ENCODE results near the gene ARHGAP15. TPM values are rescaled to one million over a fixed set of nuclear protein-coding genes. Genes with fewer than 3 reads are reported as not detected.

ARHGAP15 gene
- total RNA-seq, 1 experiment from 2014 or later: not detected

DNA sequence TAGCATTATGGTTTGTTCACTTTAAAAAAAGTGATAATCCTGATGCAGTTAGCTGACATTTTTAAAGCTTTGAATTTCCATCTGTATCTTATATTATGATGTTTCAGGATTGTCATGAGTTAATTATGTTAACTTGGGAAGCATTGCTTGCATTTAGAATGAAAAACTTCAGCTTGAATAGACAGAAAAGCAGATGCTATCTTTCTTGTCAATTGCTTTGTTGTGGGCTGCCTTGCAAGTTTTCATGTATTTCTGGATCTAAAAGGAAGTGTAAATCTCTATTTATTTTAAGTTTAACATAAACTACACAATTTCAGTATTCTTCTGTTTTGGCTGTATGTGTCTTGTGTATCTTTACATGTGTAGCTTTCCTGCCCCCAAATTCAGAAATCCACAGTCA, 479.5 kb downstream of the ARHGAP15 start:
- no peaks in the 10 kb centered on the region for H3K36me3 ChIP-seq (ENCODE audit: low read depth)
- no peaks in the 10 kb centered on the region for H3K4me1 ChIP-seq (replicated peaks; ENCODE audit: insufficient read depth)
- intact Hi-C loops (cut with micrococcal nuclease; ENCODE audit: unreplicated experiment): no loop called here
- H3K79me2 ChIP-seq (ENCODE audit: low read depth): no peaks in the 10 kb centered on the region
- H3K4me2 ChIP-seq: no peak overlapping the region
- no peak for DNase-seq
- ChIA-PET CTCF (no interaction called here), POLR2A (ENCODE audit: unreplicated experiment) (no interaction called here)
- no peaks in the 10 kb centered on the region for H3K9me3 ChIP-seq (ENCODE audit: insufficient read depth, low read depth)
- H2AFZ ChIP-seq: no peak overlapping the region
- no peaks in the 10 kb centered on the region for H4K20me1 ChIP-seq (ENCODE audit: insufficient read depth)
- H3K27me3 ChIP-seq (ENCODE audit: insufficient read depth, low read depth): no peaks in the 10 kb centered on the region
- no peaks in the 10 kb centered on the region for H3K9me2 ChIP-seq (ENCODE audit: insufficient read depth)
- no peaks in the 10 kb centered on the region for H3F3A ChIP-seq (ENCODE audit: insufficient read depth, low read depth)
- H3K4me3 ChIP-seq: no peak overlapping the region
- no TSS peak for BruUV-seq (replicated peaks)
- no peak overlapping the region for H3K27ac ChIP-seq
- TF ChIP-seq, protein P1, sequence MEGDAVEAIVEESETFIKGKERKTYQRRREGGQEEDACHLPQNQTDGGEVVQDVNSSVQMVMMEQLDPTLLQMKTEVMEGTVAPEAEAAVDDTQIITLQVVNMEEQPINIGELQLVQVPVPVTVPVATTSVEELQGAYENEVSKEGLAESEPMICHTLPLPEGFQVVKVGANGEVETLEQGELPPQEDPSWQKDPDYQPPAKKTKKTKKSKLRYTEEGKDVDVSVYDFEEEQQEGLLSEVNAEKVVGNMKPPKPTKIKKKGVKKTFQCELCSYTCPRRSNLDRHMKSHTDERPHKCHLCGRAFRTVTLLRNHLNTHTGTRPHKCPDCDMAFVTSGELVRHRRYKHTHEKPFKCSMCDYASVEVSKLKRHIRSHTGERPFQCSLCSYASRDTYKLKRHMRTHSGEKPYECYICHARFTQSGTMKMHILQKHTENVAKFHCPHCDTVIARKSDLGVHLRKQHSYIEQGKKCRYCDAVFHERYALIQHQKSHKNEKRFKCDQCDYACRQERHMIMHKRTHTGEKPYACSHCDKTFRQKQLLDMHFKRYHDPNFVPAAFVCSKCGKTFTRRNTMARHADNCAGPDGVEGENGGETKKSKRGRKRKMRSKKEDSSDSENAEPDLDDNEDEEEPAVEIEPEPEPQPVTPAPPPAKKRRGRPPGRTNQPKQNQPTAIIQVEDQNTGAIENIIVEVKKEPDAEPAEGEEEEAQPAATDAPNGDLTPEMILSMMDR (conservative IDR thresholded peaks at IDR 0.05): no peak
- no peak for TF ChIP-seq EZH2 (IDR thresholded peaks at IDR 0.05; ENCODE audit: low read depth)

DNA sequence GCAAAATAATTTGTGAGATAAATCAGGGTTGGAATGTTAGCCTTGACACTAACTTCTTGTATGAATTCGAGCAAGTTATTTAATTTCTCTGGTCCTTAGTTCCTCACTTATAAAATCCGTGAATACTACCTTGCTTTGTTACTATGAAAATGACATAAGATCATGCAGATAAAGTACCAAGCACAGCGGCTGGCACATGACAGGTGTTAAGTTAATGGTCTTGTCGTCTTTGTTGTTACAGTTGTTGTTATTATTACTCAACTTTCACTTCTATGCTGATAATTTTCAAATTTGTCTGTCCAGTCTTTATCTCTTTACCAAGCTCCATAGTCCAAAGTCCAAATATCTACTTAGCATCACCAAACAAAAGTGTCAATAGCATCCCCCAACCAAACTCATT, 482.1 kb downstream of the ARHGAP15 start:
- no peaks in the 10 kb centered on the region for H3K4me1 ChIP-seq (replicated peaks; ENCODE audit: insufficient read depth)
- intact Hi-C loops (cut with micrococcal nuclease; ENCODE audit: unreplicated experiment): no loop called here
- H3K4me2 ChIP-seq: no peak overlapping the region
- TF ChIP-seq, protein P1 (conservative IDR thresholded peaks at IDR 0.05): no peak
- no peak for TF ChIP-seq EZH2 (IDR thresholded peaks at IDR 0.05; ENCODE audit: low read depth)
- no peak overlapping the region for H3K27ac ChIP-seq
- H3K79me2 ChIP-seq (ENCODE audit: low read depth): no peaks in the 10 kb centered on the region
- no peak overlapping the region for H3K4me3 ChIP-seq
- no TSS peak for BruUV-seq (replicated peaks)
- H3K9me2 ChIP-seq (ENCODE audit: insufficient read depth): no peaks in the 10 kb centered on the region
- H3F3A ChIP-seq (ENCODE audit: insufficient read depth, low read depth): no peaks in the 10 kb centered on the region
- no peaks in the 10 kb centered on the region for H3K27me3 ChIP-seq (ENCODE audit: insufficient read depth, low read depth)
- no peaks in the 10 kb centered on the region for H4K20me1 ChIP-seq (ENCODE audit: insufficient read depth)
- H2AFZ ChIP-seq: no peak overlapping the region
- DNase-seq: no peak
- ChIA-PET POLR2A (ENCODE audit: unreplicated experiment) (no interaction called here), CTCF (no interaction called here)
- H3K36me3 ChIP-seq (ENCODE audit: low read depth): no peaks in the 10 kb centered on the region
- H3K9me3 ChIP-seq (ENCODE audit: insufficient read depth, low read depth): no peaks in the 10 kb centered on the region

GRCh38 chr2:143615562-143615961, 486.3 kb downstream of the ARHGAP15 start:
- H3K4me3 ChIP-seq: no peak overlapping the region
- no peaks in the 10 kb centered on the region for H3F3A ChIP-seq (ENCODE audit: insufficient read depth, low read depth)
- intact Hi-C loops (cut with micrococcal nuclease; ENCODE audit: unreplicated experiment): no loop called here
- no peak overlapping the region for H3K27ac ChIP-seq
- no peak for DNase-seq
- TF ChIP-seq EZH2 (IDR thresholded peaks at IDR 0.05; ENCODE audit: low read depth): no peak
- ChIA-PET POLR2A (ENCODE audit: unreplicated experiment) (no interaction called here), CTCF (no interaction called here)
- H3K4me2 ChIP-seq: no peak overlapping the region
- no peaks in the 10 kb centered on the region for H3K36me3 ChIP-seq (ENCODE audit: low read depth)
- H4K20me1 ChIP-seq (ENCODE audit: insufficient read depth): no peaks in the 10 kb centered on the region
- no peaks in the 10 kb centered on the region for H3K9me3 ChIP-seq (ENCODE audit: insufficient read depth, low read depth)
- no peaks in the 10 kb centered on the region for H3K9me2 ChIP-seq (ENCODE audit: insufficient read depth)
- H3K79me2 ChIP-seq (ENCODE audit: low read depth): no peaks in the 10 kb centered on the region
- H2AFZ ChIP-seq: no peak overlapping the region
- H3K4me1 ChIP-seq (replicated peaks; ENCODE audit: insufficient read depth): no peaks in the 10 kb centered on the region
- no peaks in the 10 kb centered on the region for H3K27me3 ChIP-seq (ENCODE audit: insufficient read depth, low read depth)
- BruUV-seq (replicated peaks): no TSS peak

GRCh38 chr2:143616452-143616851, 487.2 kb downstream of the ARHGAP15 start:
- Histone ChIP-seq H3K27ac (no peak overlapping the region), H3F3A (ENCODE audit: insufficient read depth, low read depth) (no peaks in the 10 kb centered on the region), H4K20me1 (ENCODE audit: insufficient read depth) (no peaks in the 10 kb centered on the region), H3K9me2 (ENCODE audit: insufficient read depth) (no peaks in the 10 kb centered on the region), H3K9me3 (ENCODE audit: insufficient read depth, low read depth) (no peaks in the 10 kb centered on the region), H3K4me3 (no peak overlapping the region), H3K36me3 (ENCODE audit: low read depth) (no peaks in the 10 kb centered on the region), H3K79me2 (ENCODE audit: low read depth) (no peaks in the 10 kb centered on the region), H3K27me3 (ENCODE audit: insufficient read depth, low read depth) (no peaks in the 10 kb centered on the region), H3K4me1 (replicated peaks; ENCODE audit: insufficient read depth) (no peaks in the 10 kb centered on the region), H3K4me2 (no peak overlapping the region), H2AFZ (no peak overlapping the region)
- DNase-seq: no peak
- intact Hi-C loops (cut with micrococcal nuclease; ENCODE audit: unreplicated experiment): no loop called here
- CTCF ChIA-PET: no interaction called here
- no peak for TF ChIP-seq EZH2 (IDR thresholded peaks at IDR 0.05; ENCODE audit: low read depth)
- TF ChIP-seq, protein P1 (conservative IDR thresholded peaks at IDR 0.05): no peak
- no TSS peak for BruUV-seq (replicated peaks)
- POLR2A ChIA-PET (ENCODE audit: unreplicated experiment): no interaction called here
